Cerebellar cortex (tissue), 1 donor: ENCODE results near the gene NGRN.

Experiments used
- DNase-seq: peaks from one replicate; pipeline ENCODE4 v3.0.0-alpha.2; 2015; ENCODE audit warnings: low spot score

The NGRN gene, protein sequence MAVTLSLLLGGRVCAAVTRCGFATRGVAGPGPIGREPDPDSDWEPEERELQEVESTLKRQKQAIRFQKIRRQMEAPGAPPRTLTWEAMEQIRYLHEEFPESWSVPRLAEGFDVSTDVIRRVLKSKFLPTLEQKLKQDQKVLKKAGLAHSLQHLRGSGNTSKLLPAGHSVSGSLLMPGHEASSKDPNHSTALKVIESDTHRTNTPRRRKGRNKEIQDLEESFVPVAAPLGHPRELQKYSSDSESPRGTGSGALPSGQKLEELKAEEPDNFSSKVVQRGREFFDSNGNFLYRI

DNA sequence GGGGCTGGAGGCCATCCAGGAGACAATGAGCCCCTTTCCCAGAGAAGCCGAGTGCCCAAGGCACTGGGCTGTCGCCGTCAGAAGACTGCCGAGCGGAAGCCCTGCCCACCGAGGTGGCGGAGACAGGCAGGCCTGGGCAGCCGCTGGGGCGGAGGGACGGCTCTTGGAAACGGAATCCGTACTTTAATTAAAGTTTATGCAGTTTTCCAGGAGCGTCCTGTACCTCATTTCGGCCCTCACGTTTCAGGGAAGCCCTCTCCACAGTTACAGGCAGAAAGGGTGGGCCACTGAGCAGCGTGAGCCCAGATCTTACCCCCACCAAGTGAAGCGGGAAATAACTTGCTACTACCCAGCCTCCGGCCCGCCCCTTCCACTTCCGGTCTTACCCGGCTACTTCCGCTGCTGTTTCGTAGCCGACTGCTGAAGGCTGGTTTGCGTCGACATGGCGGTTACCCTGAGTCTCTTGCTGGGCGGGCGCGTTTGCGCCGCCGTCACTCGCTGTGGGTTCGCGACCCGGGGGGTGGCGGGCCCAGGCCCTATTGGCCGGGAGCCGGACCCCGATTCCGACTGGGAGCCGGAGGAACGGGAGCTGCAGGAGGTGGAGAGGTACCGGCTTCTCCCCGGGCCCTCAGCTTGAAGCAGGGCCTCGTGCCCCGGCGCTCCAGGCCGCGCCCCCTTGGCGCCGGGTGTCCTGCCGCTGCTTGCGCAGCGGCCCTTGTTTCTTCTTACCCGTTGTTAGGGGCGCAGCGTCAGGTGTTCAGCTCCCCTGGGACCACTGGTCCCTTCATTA lies at the start of gene NGRN:
Gene NGRN, plus strand, starts transcription at position 402 of the 790 bp plus-strand sequence. Its CDS starts 41 bp downstream, at position 443.
- peak; percentile 96 for DNase-seq

DNA sequence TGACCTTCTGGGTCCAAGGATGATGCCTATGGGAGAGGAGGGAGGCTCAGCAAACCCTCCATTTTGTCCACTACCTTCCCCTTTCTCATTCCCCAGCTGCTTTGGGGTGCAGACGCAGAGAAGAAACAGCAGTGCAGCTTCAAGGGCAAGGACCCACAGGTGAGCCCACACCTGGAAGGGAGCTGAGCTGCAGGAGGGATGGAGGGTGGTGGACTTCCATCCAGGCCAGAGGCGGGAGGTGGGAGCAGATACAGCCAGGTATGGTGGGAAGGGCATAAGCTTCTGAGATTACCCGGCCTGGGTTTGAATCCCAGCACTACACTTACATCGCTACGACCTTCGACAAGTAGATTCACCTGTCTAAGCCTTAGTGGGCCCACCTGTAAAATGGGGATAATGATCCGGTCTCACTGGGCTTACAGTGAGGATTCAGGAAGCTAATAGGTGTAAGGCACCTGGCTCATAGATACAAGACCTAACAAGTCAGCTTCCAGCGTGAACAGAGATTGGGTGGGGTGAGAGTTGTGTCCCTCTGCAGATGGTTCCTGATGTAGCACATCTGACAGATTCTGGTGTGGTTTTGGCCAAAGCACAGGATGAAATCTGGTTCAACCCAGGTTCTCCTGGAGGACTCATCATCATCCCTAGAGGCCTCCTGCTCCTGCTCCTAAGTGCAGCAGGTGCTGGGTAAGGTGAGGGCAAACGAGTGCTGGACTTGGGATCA lies 47.6 kb upstream of the NGRN start:
- DNase-seq: no peak

DNA sequence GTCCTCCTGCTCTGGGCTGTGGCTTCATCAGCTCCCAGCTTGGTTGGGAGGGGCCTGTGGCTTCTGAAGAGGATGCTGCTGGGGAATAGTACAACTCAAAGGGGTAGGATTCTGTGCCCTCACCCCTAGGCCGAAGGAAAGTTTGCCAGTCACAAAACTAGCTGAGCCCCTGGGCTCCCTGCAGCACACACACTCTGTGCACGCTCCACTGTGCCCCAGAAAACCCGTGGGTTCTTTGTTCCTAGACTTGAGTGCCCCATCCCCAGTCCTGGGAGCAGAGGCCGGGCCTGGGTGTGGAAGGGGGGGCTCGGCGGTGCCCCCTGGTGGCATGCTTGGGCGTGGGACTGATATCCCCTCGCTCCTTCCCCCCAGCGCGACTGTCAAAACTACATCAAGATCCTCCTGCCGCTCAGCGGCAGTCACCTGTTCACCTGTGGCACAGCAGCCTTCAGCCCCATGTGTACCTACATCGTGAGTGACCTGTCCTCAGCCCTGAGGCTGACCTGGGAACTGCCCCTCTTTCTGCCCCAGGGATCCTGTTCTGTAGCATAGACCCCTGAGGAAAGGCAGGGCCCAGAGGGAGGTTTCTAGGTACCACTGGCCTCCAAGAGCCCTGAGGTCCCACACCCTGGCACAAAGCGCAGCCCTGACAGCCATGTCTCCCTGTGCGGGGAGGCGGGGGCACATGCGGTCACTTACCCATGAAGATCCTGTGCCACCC lies 45.9 kb upstream of the NGRN start:
- no peak for DNase-seq

DNA sequence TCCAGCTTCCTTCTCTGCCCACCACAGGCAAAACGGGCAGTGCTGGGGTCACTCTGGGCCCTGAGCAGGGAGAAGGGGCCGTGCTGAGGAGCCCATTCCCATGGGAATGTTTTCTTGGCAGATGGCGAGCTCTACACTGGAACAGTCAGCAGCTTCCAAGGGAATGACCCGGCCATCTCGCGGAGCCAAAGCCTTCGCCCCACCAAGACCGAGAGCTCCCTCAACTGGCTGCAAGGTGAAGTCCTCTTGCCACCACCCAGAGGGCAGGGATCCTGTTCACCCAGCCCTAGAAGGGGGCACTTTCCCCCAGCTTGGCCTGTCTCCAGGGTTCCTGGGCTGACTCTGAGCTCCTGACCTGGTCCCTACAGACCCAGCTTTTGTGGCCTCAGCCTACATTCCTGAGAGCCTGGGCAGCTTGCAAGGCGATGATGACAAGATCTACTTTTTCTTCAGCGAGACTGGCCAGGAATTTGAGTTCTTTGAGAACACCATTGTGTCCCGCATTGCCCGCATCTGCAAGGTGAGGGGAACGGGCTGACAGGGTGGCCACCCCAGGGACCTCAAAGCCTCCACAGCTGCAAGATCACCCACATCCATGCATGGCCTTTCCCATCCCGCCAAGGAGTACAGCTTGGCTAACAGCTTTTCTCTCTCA lies 44.1 kb upstream of the NGRN start:
- DNase-seq: peak; percentile 73

DNA sequence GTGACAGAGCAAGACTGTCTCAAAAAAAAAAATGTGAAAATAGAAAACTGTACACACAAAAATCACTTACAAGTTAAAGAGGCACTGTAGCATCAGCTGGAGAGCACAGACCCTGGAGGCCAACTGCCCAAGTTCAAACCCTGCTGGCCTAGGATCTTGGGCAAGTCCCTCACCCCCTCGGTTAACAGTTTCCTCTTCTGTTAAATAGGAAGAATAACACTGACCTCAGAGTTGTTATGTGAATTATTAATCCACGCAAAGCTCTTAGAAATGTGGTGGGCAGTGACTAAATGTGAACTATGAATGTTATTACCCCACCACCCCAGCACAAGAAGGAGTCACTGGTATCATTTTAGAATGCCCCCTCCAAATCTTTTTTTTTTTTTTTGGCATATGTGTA lies 42.9 kb upstream of the NGRN start:
- no peak for DNase-seq

DNA sequence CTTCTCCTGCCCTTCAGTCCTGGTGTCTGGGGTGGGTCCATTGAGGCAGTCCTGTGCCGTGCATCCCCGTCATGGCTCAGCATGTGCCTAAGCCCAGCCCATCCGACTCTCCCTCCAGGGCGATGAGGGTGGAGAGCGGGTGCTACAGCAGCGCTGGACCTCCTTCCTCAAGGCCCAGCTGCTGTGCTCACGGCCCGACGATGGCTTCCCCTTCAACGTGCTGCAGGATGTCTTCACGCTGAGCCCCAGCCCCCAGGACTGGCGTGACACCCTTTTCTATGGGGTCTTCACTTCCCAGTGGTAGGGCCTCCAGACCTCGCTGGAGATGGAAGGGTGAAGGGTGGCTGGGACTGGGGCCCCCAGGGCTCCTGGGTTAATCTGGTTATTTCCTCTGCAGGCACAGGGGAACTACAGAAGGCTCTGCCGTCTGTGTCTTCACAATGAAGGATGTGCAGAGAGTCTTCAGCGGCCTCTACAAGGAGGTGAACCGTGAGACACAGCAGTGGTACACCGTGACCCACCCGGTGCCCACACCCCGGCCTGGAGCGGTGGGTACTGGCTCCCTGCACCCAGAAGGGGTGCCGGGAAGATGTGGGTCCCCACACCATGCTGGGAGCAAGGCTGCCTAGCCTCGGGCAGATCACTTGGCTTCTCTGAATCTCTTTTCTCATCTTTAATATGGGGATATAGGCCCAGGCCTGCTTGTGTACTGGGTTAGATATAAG lies 41.9 kb upstream of the NGRN start:
- DNase-seq: no peak

DNA sequence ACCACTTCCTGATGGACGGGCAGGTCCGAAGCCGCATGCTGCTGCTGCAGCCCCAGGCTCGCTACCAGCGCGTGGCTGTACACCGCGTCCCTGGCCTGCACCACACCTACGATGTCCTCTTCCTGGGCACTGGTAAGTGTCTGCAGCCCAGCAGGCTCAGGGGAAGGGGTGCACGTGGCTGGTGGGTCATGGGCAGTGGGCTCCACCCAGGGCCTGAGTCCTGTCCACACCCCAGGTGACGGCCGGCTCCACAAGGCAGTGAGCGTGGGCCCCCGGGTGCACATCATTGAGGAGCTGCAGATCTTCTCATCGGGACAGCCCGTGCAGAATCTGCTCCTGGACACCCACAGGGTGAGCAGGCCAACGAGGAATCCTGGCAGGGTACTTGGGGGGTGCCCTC lies 40.4 kb upstream of the NGRN start:
- no peak for DNase-seq

DNA sequence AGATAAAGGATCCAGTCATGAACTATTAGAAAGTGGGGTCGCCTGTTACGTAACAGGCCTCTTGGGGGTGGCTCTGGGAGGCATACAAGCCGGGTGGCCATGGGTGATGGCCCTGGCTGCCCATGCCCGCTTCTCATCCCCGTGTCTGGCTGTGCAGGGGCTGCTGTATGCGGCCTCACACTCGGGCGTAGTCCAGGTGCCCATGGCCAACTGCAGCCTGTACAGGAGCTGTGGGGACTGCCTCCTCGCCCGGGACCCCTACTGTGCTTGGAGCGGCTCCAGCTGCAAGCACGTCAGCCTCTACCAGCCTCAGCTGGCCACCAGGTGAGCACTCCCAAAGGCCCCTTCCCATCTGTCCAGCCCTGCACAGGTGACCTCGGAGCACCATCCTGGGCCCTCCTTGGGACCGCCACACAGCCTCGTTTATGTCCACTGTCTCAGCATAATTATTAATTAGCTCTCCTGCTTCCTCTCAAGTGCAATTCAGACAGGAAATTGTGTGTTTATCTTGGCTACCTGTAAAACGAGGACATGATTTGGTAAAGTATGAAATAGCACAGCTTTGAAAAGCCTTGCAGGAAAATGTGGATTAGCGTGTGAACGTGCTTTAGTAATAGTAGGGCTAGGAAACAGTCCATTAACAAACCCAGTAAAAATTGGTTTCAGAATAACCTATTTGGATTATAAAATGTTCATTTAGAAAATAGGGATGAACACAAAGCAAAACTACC lies 39.8 kb upstream of the NGRN start:
- no peak for DNase-seq

DNA sequence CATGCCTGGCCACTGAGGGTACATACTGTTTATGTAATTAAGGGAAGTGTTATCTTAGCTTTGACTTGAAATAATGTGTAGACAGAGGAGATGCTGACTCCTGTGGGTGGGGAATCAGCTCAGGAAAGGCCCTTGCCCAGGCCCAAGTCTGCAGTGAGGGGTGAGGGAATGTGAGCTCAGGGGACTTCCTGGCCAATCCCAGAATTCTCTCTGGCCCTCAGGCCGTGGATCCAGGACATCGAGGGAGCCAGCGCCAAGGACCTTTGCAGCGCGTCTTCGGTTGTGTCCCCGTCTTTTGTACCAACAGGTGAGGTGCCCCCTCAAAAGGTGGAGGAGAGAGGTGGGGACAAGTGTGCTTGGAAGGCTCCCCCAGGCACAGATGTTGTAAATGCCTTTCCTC lies 38.1 kb upstream of the NGRN start:
- no peak for DNase-seq

DNA sequence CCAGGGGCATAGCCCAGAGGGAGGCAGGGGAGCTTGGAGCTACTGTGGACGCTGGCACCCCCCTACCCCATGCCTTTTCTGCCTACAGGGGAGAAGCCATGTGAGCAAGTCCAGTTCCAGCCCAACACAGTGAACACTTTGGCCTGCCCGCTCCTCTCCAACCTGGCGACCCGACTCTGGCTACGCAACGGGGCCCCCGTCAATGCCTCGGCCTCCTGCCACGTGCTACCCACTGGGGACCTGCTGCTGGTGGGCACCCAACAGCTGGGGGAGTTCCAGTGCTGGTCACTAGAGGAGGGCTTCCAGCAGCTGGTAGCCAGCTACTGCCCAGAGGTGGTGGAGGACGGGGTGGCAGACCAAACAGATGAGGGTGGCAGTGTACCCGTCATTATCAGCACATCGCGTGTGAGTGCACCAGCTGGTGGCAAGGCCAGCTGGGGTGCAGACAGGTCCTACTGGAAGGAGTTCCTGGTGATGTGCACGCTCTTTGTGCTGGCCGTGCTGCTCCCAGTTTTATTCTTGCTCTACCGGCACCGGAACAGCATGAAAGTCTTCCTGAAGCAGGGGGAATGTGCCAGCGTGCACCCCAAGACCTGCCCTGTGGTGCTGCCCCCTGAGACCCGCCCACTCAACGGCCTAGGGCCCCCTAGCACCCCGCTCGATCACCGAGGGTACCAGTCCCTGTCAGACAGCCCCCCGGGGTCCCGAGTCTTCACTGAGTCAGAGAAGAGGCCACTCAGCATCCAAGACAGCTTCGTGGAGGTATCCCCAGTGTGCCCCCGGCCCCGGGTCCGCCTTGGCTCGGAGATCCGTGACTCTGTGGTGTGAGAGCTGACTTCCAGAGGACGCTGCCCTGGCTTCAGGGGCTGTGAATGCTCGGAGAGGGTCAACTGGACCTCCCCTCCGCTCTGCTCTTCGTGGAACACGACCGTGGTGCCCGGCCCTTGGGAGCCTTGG lies 37.4 kb upstream of the NGRN start:
- DNase-seq: no peak

DNA sequence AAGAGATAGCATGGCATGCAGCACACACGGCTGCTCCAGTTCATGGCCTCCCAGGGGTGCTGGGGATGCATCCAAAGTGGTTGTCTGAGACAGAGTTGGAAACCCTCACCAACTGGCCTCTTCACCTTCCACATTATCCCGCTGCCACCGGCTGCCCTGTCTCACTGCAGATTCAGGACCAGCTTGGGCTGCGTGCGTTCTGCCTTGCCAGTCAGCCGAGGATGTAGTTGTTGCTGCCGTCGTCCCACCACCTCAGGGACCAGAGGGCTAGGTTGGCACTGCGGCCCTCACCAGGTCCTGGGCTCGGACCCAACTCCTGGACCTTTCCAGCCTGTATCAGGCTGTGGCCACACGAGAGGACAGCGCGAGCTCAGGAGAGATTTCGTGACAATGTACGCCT lies 36.5 kb upstream of the NGRN start:
- DNase-seq: no peak

DNA sequence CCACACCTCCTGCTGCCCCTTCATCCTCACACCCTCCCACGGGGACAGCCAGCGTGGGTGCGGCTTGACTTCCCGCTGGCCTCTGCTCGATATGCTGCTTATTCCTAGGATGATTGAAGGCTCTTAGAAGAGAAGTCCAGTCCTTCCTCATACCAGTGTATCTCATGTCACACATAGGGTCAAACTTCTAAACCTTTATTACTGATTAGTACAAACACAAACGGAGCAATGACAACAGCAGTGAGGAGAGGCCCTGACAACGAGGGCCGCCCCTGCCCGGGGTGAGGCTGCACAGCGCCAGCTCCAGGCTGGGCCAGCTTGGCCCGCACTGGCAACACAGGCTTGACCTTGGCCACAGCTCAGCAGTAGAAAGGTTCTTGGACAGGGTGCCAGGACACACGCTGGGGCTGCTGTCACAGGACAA lies 35.4 kb upstream of the NGRN start:
- peak; percentile 53 for DNase-seq

DNA sequence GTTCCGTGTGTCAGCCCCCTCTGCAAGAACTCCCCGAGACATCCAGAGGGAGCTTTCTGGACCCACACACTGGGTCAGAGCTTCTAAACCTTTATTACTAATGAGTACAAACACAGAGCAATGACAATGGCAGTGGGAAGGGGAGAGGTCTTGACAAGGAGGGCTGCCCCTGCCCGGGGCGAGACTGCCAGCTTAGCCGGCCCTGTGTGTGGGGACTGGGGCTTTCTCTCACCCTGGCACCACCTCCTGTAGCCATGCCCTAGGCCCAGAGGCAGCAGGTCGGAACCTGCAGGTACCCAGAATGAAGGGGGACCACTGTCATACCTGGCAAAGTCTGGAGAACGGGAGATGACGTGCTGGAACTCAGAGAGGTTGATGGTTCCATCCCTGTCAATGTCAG lies 34.9 kb upstream of the NGRN start:
- no peak for DNase-seq

DNA sequence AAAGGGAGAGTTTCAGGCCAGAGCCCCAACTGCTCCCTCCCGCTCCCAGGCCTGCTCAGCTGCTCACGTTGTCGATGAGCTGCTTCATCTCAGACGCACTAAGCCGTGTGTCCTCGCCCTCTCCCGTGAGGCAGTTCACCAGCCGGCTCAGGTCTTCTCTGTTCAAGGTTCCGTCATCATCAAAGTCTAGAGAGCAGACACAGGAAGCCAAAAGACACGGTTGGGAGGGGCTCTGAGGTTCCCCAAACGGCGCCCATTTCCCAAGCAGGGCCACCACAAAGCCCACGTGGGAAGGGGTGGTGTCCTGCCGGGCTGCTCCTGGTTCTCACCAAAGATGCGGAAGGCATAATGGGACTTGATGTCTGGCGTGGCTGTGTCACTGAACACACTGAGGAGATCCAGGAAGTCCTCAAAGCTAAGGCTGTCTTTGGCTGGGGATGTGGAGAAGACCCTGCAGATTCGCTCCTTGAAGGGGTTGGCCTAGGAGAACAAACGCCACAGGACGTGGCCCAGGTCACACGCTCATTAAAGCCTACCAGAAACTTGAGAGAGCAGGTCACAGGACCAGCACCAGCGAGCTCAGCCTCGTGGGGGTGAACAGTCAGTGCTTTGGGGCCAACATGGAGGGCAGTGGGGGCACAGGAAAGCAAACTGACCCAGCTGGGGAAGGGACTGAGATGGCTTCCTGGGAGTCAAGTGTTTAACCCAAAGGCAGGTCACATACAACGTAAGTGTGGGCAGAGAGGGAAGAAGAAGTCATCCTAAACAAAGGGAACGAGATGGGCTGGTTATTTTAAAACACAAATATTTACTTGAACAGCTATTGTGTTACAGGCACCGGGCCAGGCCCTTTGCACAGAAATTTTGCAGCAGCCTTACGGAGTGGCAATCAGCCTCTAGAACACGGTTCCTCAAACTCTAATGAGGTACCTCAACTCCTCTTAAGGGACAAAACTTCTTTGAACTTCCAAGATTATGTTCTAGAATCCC lies 34.1 kb upstream of the NGRN start:
- DNase-seq: no peak

DNA sequence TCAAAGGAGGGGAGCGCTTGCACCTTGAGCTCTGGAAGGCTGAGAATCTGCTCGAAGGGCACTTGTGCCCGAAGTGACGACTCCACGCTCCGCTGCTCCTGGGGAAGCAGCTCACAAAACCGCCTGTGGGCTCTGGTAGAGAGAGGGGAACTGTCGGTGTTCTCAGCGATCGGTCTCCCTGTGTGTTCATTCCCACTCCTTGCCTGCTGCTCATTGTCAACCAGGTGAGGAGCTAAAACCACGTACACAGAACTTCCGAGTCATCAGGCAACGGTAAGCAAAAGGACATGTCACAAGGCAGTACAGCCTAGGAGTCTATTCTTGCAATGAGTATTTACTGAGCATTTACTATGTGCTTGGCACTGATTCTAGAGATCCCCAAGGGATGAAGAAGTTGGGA lies 33.3 kb upstream of the NGRN start:
- no peak for DNase-seq

DNA sequence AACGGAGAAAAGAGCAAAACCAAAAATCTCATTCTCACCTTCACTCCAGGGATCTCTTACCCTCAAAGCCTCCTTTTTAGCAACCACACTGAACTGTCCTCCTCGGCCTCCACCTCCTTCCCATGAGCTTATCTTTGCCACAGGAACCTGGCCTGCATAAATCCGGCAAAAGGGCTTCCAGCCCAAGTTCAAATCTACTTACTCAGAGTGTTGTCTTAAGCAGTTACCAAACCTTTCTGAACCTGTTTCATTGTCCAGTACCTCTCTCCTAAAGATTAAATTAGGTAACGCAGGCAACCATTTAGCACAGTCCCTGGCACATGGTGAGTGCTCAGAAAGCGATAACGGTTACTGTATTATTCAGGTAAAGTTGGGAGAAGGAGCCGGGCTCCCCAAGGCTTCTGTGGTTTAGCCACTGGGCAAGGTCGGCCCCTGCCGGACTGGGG lies 32.5 kb upstream of the NGRN start:
- no peak for DNase-seq

DNA sequence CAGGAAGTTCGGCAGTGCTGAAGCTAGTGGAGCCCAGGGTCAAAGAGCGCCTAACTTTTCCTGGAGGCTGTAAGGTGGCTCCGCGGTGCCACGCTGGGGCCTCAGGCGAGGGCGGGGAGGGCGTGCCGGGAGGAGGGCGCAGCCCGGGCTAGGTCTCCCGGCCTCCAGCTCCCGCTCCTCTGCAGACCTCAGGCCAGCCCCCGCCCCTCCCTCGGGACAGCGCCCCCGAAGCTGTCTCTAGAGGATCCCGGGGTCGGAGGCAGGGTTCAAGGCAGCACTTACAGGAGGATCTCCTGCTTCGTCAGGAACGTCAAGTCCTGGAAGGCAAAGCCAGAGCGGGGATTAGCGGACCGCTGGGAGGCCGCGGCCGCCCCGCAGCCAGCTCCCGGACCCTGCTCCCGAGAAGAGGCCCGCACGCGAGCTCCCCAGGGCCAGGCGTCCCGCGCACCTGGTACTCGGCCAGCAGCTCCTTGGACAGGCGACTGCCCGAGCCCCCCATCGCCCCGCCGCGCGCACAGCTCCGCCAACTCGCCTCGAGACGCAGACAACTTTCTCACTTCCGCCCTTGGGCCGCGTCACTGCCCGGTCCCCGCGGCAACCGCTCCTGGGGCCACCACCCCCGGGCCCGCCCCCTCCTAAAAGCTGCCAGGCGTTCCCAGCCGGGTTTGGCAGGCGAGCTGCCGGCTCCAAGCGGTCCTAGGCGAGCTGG lies 31.9 kb upstream of the NGRN start, which contains the start of gene CIB1:
Gene CIB1, minus strand, starts transcription at position 555 of the 709 bp plus-strand sequence. Its CDS starts 56 bp downstream, at position 499.
- DNase-seq: peak; percentile 94
